A549 (cell line): ENCODE results near the gene PRKG1. TPM values are rescaled to one million over a fixed set of nuclear protein-coding genes. Genes with fewer than 3 reads are reported as not detected.

Experiments used
- ATAC-seq, 2 experiments: fragments of 200-7000 bp in 1 of 2; fragments of >200 bp in 1 of 2; cut with Nextera tagmentation in 1 of 2; cut with Tn5 transposase in 1 of 2; 3 replicates each; pipeline versions ENCODE4 v1.8.0 to v1.9.1; 2018 to 2020; ENCODE audit warnings: mild to moderate bottlenecking in 1 of 2, moderate library complexity in 1 of 2
- CTCF ChIA-PET: fragments of 300-600 bp; sonication (Branson Sonifier 250); formaldehyde crosslinking; extraction: SDS; loops from one replicate; lab custom pipeline; 2021; ENCODE audit warnings: antibody characterized with exemption, inconsistent platforms; lab: Yijun Ruan, JAX
- POLR2A ChIA-PET: fragments of 350-600 bp; formaldehyde crosslinking; extraction: SDS; loops from one replicate; lab custom pipeline; 2021; ENCODE audit warnings: antibody characterized with exemption, inconsistent platforms; lab: Yijun Ruan, JAX
- DNase-seq, 2 experiments: peaks; one replicate each; pipeline versions ENCODE4 v3.0.0 to v3.0.0-alpha.2; 2011 to 2016; ENCODE audit warnings: low read depth in 1 of 2, low spot score in 1 of 2
- FAIRE-seq: peaks from 2 replicates; lab custom pipeline; 2011; peaks lifted over from hg19 to GRCh38; lab: Jason Lieb, UNC
- H3K27ac ChIP-seq, 2 experiments: fragments of >200 bp; sonication (Bioruptor Twin); formaldehyde crosslinking; 3 replicates each; pipeline ENCODE4 v1.5.1; 2016 to 2017
- H3K4me1 ChIP-seq: fragments of >200 bp; sonication (Bioruptor Twin); formaldehyde crosslinking; 3 replicates; pipeline ENCODE4 v1.6.1; 2016
- H3K4me2 ChIP-seq: fragments of >200 bp; sonication (Bioruptor Twin); formaldehyde crosslinking; 3 replicates; pipeline ENCODE4 v1.6.1; 2016
- H3K4me3 ChIP-seq: fragments of >200 bp; sonication (Bioruptor Twin); formaldehyde crosslinking; 3 replicates; pipeline ENCODE4 v1.5.1; 2016
- H3K9me3 ChIP-seq: fragments of >200 bp; sonication (Bioruptor Twin); formaldehyde crosslinking; 3 replicates; pipeline ENCODE4 v1.6.1; 2016
- BHLHE40 ChIP-seq: IDR thresholded peaks from 2 replicates; pipeline ENCODE4 v1.6.1; 2012; ENCODE audit warnings: low read depth, low read length, inconsistent platforms
- CBX8 ChIP-seq: fragments of 200-600 bp; sonication (generic); IDR thresholded peaks from 2 replicates; pipeline ENCODE4 v1.6.1; 2016
- CHD2 ChIP-seq: fragments of 150-350 bp; IDR thresholded peaks from 2 replicates; pipeline ENCODE4 v1.6.1; 2014; ENCODE audit warnings: low read length; ENCODE audit not compliant: partially characterized antibody
- CHD4 ChIP-seq: fragments of 200-600 bp; sonication (generic); IDR thresholded peaks from 2 replicates; pipeline ENCODE4 v1.6.1; 2016; ENCODE audit warnings: antibody characterized with exemption, mild to moderate bottlenecking, borderline replicate concordance
- EHF ChIP-seq: fragments of 250-450 bp; sonication (Bioruptor Pico); IDR thresholded peaks from 2 replicates; pipeline ENCODE4 v1.5.0; 2020; ENCODE audit warnings: mild to moderate bottlenecking
- EHMT2 ChIP-seq: fragments of 200-600 bp; sonication (generic); IDR thresholded peaks from 2 replicates; pipeline ENCODE4 v1.6.1; 2016; ENCODE audit warnings: antibody characterized with exemption, low read depth, mild to moderate bottlenecking, moderate library complexity
- EP300 ChIP-seq, 2 experiments: fragments of >200 bp; sonication (Bioruptor Twin); formaldehyde crosslinking; IDR thresholded peaks; 2 replicates in 1 of 2; 3 replicates in 1 of 2; pipeline ENCODE4 v1.6.1; 2016 to 2017
- ESRRA ChIP-seq: fragments of 150-350 bp; IDR thresholded peaks from 2 replicates; pipeline ENCODE4 v1.6.1; 2014; ENCODE audit warnings: mild to moderate bottlenecking, low read length, borderline replicate concordance
- FOSB ChIP-seq: fragments of 250-450 bp; sonication (Bioruptor Pico); IDR thresholded peaks from 2 replicates; pipeline ENCODE4 v1.5.0; 2020; ENCODE audit warnings: mild to moderate bottlenecking, moderate library complexity
- FOXS1 ChIP-seq: fragments of 250-450 bp; sonication (Bioruptor Pico); IDR thresholded peaks from 2 replicates; pipeline ENCODE4 v1.5.0; 2020; ENCODE audit warnings: mild to moderate bottlenecking, moderate library complexity
- GATA3 ChIP-seq: IDR thresholded peaks from 2 replicates; pipeline ENCODE4 v1.6.1; 2012; ENCODE audit warnings: borderline replicate concordance
- HEYL ChIP-seq: fragments of 250-450 bp; sonication (Bioruptor Pico); IDR thresholded peaks from 2 replicates; pipeline ENCODE4 v1.8.0; 2021; ENCODE audit warnings: mild to moderate bottlenecking, moderate library complexity
- HOXA7 ChIP-seq: fragments of 250-450 bp; sonication (Bioruptor Pico); IDR thresholded peaks from 2 replicates; pipeline ENCODE4 v1.5.0; 2020; ENCODE audit warnings: mild to moderate bottlenecking, moderate library complexity
- HOXB13 ChIP-seq: fragments of 250-450 bp; sonication (Bioruptor Pico); IDR thresholded peaks from 2 replicates; pipeline ENCODE4 v1.5.0; 2020; ENCODE audit warnings: low read depth, mild to moderate bottlenecking, moderate library complexity
- MAFK ChIP-seq: fragments of 450-650 bp; IDR thresholded peaks from 2 replicates; pipeline ENCODE4 v1.6.1; 2014; ENCODE audit not compliant: partially characterized antibody
- MAZ ChIP-seq: fragments of 150-350 bp; IDR thresholded peaks from 2 replicates; pipeline ENCODE4 v1.6.1; 2014; ENCODE audit warnings: antibody characterized with exemption, low read depth, low read length, borderline replicate concordance
- NPAS2 ChIP-seq: fragments of 250-450 bp; sonication (Bioruptor Pico); IDR thresholded peaks from 2 replicates; pipeline ENCODE4 v1.8.0; 2022; ENCODE audit warnings: mild to moderate bottlenecking, moderate library complexity, borderline replicate concordance
- RCOR1 ChIP-seq: fragments of 150-350 bp; IDR thresholded peaks from 2 replicates; pipeline ENCODE4 v1.6.1; 2014; ENCODE audit warnings: antibody characterized with exemption, low read length, low read depth
- RNF2 ChIP-seq: fragments of 200-600 bp; sonication (generic); IDR thresholded peaks from 2 replicates; pipeline ENCODE4 v1.6.1; 2016; ENCODE audit warnings: low read depth, mild to moderate bottlenecking, antibody characterized with exemption, moderate library complexity, borderline replicate concordance
- SMC3 ChIP-seq: fragments of >200 bp; sonication (Bioruptor Twin); formaldehyde crosslinking; IDR thresholded peaks from 3 replicates; pipeline ENCODE4 v1.6.1; 2018; ENCODE audit warnings: inconsistent platforms
- SREBF2 ChIP-seq: fragments of 450-650 bp; IDR thresholded peaks from 2 replicates; pipeline ENCODE4 v1.6.1; 2014; ENCODE audit warnings: mild to moderate bottlenecking, moderate library complexity
- ZNF302 ChIP-seq: fragments of 250-450 bp; sonication (Bioruptor Pico); IDR thresholded peaks from 2 replicates; pipeline ENCODE4 v1.9.0; 2021; ENCODE audit warnings: inconsistent platforms, mild to moderate bottlenecking, moderate library complexity
- ZSCAN20 ChIP-seq: fragments of 250-450 bp; sonication (Bioruptor Pico); IDR thresholded peaks from 2 replicates; pipeline ENCODE4 v1.8.0; 2022; ENCODE audit warnings: mild to moderate bottlenecking, moderate library complexity
- WGBS: methylation state at CpG from one replicate; pipeline ENCODE4 v1.1.6; 2017; ENCODE audit errors: missing lambda C conversion rate; 5-methylcytosine and 5-hydroxymethylcytosine counted together
- polyA plus RNA-seq, 4 experiments: library from polyadenylated mRNA; depleted of rRNA in 3 of 4; stranded (reverse); fragments of >200 nt; fragmentation: RNase III in 1 of 4; extraction: RNeasy Plus Mini Kit Qiagen cat#74134 plus additional on column Dnase treatment in 1 of 4; gene quantifications; 2 replicates in 3 of 4; 3 replicates in 1 of 4; pipeline ENCODE4 v1.2.3, GENCODE V29; 2011 to 2017
- TF ChIP-seq, protein P1 (sequence below): fragments of 150-350 bp; IDR thresholded peaks from 2 replicates; pipeline ENCODE4 v1.6.1; 2014; ENCODE audit warnings: low read depth, mild to moderate bottlenecking, low read length
- TF ChIP-seq, protein P2 (sequence below): IDR thresholded peaks from 2 replicates; pipeline ENCODE4 v1.6.1; 2012
- TF ChIP-seq, protein P3 (sequence below): fragments of 250-450 bp; sonication (Bioruptor Pico); IDR thresholded peaks from 2 replicates; pipeline ENCODE4 v1.5.0; 2021; ENCODE audit warnings: mild to moderate bottlenecking, moderate library complexity, borderline replicate concordance
- TF ChIP-seq, protein P4 (sequence below): fragments of >200 bp; sonication (Bioruptor Twin); formaldehyde crosslinking; IDR thresholded peaks from 3 replicates; pipeline ENCODE4 v1.6.1; 2016
- TF ChIP-seq, protein P5 (sequence below): fragments of >200 bp; sonication (Bioruptor Twin); formaldehyde crosslinking; IDR thresholded peaks from 2 replicates; pipeline ENCODE4 v1.6.1; 2016
- TF ChIP-seq, protein P6 (sequence below): IDR thresholded peaks from 2 replicates; pipeline ENCODE4 v1.6.1; 2012

PRKG1 gene
- polyA plus RNA-seq, 2 of the 4 experiments (the other 2 are of a cell fraction) = not detected

DNA sequence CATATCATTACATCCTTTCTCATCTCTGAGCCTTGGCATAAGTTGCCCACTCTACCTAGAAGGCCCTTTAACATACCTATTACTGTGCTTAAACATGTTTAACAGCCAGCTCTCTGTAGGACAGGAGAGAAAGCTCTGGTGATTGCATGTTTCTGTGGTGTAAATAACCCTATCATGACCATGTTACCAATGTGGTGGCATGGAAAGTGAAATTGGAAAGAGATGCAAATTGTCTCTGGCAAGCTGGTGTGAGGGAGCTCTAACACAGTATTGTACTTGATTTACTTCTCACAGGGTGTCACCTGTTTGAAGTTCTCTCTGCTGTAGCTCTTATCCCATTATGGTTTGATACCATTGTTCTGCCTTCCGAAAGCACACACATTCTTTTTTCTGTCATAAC lies 1008.0 kb downstream of the PRKG1 start:
- no peaks in the 10 kb centered on the region for H3K9me3 ChIP-seq
- no peak overlapping the region for H3K27ac ChIP-seq
- CTCF ChIA-PET = no interaction called here
- H3K4me3 ChIP-seq = no peak overlapping the region
- 56% methylated on average over 1 of the region's 1 CpG for WGBS
- no peak for TF ChIP-seq CHD4
- TF ChIP-seq EHF (CRISPR knock-in tag) = no peak
- TF ChIP-seq NPAS2 (CRISPR knock-in tag) = no peak
- TF ChIP-seq ZNF302 (CRISPR knock-in tag) = no peak
- TF ChIP-seq EP300 (IDR thresholded peaks at IDR 0.05) = no peak
- TF ChIP-seq, protein P1, sequence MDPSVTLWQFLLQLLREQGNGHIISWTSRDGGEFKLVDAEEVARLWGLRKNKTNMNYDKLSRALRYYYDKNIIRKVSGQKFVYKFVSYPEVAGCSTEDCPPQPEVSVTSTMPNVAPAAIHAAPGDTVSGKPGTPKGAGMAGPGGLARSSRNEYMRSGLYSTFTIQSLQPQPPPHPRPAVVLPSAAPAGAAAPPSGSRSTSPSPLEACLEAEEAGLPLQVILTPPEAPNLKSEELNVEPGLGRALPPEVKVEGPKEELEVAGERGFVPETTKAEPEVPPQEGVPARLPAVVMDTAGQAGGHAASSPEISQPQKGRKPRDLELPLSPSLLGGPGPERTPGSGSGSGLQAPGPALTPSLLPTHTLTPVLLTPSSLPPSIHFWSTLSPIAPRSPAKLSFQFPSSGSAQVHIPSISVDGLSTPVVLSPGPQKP = no peak
- no peak overlapping the region for H3K4me2 ChIP-seq
- DNase-seq (no peak), ATAC-seq (no peak), FAIRE-seq (no peak)
- POLR2A ChIA-PET = no interaction called here
- no peaks in the 10 kb centered on the region for H3K4me1 ChIP-seq

DNA sequence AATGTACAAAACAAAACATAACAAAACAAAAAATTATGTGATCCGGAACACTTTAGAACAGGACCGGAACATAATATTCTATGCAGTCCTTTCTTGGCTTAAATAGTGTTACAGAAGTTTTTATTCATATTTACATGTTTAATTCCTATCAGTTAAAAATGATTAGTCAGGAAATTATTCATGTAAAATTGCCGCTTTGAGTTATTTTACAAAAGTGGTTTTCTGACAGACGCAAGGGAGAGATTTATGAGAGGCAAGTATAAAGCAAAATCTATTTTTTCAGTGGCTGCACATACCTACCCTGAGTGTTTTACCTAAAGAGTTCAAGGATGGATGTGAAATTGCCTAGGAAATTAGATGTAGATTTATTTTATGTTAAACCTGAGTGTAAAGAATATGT lies 1009.1 kb downstream of the PRKG1 start:
- ChIA-PET POLR2A (no interaction called here), CTCF (no interaction called here)
- WGBS = 54% methylated on average over 4 of the region's 4 CpGs
- no peak overlapping the region for H3K27ac ChIP-seq
- H3K4me3 ChIP-seq = no peak overlapping the region
- DNase-seq (no peak), FAIRE-seq (no peak), ATAC-seq (no peak)
- H3K4me1 ChIP-seq = no peaks in the 10 kb centered on the region
- no peaks in the 10 kb centered on the region for H3K9me3 ChIP-seq
- TF ChIP-seq GATA3 (no peak), SMC3 (no peak), HOXA7 (no peak), MAFK (peak; percentile 31), RNF2 (0 out of 2 replicates have a peak, but pooled peaks have one; percentile 71), ESRRA (no peak), HEYL (CRISPR knock-in tag) (no peak), BHLHE40 (no peak), CBX8 (peak; percentile 50; the same call in 1 of the 2 replicates), RCOR1 (no peak), FOSB (CRISPR knock-in tag) (no peak), EP300 (IDR thresholded peaks at IDR 0.05) (no peak)
- TF ChIP-seq, protein P2, sequence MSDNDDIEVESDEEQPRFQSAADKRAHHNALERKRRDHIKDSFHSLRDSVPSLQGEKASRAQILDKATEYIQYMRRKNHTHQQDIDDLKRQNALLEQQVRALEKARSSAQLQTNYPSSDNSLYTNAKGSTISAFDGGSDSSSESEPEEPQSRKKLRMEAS = no peak
- TF ChIP-seq, protein P3, sequence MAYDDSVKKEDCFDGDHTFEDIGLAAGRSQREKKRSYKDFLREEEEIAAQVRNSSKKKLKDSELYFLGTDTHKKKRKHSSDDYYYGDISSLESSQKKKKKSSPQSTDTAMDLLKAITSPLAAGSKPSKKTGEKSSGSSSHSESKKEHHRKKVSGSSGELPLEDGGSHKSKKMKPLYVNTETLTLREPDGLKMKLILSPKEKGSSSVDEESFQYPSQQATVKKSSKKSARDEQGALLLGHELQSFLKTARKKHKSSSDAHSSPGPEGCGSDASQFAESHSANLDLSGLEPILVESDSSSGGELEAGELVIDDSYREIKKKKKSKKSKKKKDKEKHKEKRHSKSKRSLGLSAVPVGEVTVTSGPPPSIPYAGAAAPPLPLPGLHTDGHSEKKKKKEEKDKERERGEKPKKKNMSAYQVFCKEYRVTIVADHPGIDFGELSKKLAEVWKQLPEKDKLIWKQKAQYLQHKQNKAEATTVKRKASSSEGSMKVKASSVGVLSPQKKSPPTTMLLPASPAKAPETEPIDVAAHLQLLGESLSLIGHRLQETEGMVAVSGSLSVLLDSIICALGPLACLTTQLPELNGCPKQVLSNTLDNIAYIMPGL (CRISPR knock-in tag) = no peak
- H3K4me2 ChIP-seq = no peak overlapping the region

DNA sequence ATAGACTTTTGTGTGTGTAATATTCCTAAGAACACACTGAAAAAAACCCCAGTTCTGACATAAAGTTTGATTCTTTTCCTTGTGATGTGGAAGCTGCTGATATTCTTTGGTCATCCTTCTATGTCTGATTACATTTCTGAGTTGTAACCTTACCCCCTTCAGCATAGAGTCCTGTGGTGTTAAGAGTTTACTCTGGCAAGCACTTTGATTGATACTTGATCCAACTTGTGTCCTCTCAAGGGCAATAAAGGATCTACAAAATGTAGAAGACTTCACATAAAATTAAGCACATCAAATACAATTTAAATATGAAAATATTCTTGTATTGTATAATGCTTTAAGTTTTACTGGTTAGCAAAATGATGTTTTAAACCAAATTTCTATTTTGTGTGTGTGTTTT lies 1018.1 kb downstream of the PRKG1 start:
- ATAC-seq (no peak), FAIRE-seq (no peak), DNase-seq (no peak)
- ChIA-PET POLR2A (no interaction called here), CTCF (no interaction called here)
- H3K4me3 ChIP-seq = no peak overlapping the region
- H3K27ac ChIP-seq = no peak overlapping the region
- no peaks in the 10 kb centered on the region for H3K4me1 ChIP-seq
- no peak overlapping the region for H3K4me2 ChIP-seq
- no peaks in the 10 kb centered on the region for H3K9me3 ChIP-seq
- TF ChIP-seq HOXB13 (CRISPR knock-in tag) = no peak
- no peak for TF ChIP-seq ZSCAN20
- TF ChIP-seq CHD2 = no peak
- no peak for TF ChIP-seq SMC3
- TF ChIP-seq, protein P1 = no peak
- TF ChIP-seq SREBF2 = no peak
- TF ChIP-seq, protein P2 = no peak
- no peak for TF ChIP-seq MAZ
- TF ChIP-seq, protein P4, sequence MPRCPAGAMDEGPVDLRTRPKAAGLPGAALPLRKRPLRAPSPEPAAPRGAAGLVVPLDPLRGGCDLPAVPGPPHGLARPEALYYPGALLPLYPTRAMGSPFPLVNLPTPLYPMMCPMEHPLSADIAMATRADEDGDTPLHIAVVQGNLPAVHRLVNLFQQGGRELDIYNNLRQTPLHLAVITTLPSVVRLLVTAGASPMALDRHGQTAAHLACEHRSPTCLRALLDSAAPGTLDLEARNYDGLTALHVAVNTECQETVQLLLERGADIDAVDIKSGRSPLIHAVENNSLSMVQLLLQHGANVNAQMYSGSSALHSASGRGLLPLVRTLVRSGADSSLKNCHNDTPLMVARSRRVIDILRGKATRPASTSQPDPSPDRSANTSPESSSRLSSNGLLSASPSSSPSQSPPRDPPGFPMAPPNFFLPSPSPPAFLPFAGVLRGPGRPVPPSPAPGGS = no peak
- no peak for TF ChIP-seq EHMT2
- TF ChIP-seq MAFK = no peak
- no peak for TF ChIP-seq FOXS1 (CRISPR knock-in tag)
- TF ChIP-seq, protein P5, sequence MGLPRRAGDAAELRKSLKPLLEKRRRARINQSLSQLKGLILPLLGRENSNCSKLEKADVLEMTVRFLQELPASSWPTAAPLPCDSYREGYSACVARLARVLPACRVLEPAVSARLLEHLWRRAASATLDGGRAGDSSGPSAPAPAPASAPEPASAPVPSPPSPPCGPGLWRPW = no peak
- TF ChIP-seq, protein P6, sequence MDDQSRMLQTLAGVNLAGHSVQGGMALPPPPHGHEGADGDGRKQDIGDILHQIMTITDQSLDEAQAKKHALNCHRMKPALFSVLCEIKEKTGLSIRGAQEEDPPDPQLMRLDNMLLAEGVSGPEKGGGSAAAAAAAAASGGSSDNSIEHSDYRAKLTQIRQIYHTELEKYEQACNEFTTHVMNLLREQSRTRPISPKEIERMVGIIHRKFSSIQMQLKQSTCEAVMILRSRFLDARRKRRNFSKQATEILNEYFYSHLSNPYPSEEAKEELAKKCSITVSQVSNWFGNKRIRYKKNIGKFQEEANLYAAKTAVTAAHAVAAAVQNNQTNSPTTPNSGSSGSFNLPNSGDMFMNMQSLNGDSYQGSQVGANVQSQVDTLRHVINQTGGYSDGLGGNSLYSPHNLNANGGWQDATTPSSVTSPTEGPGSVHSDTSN = no peak
